Muscle layer of colon (tissue), 2 donors: ENCODE results near the gene TOB1.

Experiments used
- H3K27ac ChIP-seq: one replicate; pipeline ENCODE4 v1.7.0; 2013; ENCODE audit warnings: low read depth, mild to moderate bottlenecking, low read length, moderate library complexity
- H3K27me3 ChIP-seq, 2 donors: one replicate each; pipeline ENCODE4 v1.7.0; 2013; ENCODE audit warnings: low read length in 2 of 2, mild to moderate bottlenecking in 2 of 2; ENCODE audit not compliant: insufficient read depth in 2 of 2, control insufficient read depth in 1 of 2
- H3K36me3 ChIP-seq: one replicate; pipeline ENCODE4 v1.7.0; 2013; ENCODE audit warnings: mild to moderate bottlenecking, low read length; ENCODE audit not compliant: insufficient read depth
- H3K4me1 ChIP-seq: one replicate; pipeline ENCODE4 v1.7.0; 2013; ENCODE audit warnings: mild to moderate bottlenecking, low read length; ENCODE audit not compliant: insufficient read depth
- H3K4me3 ChIP-seq, 2 donors: one replicate each; pipeline ENCODE4 v1.7.0; 2013; ENCODE audit warnings: low read length in 2 of 2, low read depth in 1 of 2, mild to moderate bottlenecking in 1 of 2, moderate library complexity in 1 of 2
- H3K9ac ChIP-seq: one replicate; pipeline ENCODE4 v1.7.0; 2013; ENCODE audit warnings: low read length
- H3K9me3 ChIP-seq: one replicate; pipeline ENCODE4 v1.7.0; 2013; ENCODE audit warnings: mild to moderate bottlenecking, low read length
- donor health status: abdominal sarcoma.
- donor health status: Adenocarcinoma of cecum.

TOB1 gene

DNA sequence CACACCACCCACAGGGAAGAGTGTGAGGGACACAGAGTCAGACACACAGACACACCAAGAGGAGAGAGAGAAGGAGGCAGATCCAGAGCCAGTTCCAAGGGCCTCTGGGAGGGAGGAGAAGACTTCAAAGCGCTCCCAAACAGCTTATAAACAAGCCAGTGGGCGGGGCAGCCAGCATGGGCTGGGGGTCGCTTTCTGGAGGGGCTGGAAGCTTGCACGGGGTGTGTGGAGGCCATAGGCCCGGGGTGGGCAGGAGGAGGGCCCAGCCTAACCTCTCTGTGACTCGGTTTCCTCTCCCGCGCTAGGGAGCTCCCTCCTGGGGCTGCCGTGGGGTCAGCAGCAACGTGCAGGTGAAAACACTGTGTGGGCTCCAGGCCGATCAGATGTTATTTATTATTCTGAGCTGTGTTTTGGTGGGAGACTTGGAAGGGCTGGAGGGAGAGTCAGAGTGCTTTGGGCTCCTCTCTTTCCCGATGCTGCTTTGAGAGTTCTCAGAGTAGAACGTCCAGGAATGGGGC lies 33.2 kb downstream of the TOB1 start:
- H3K4me3 ChIP-seq: no peak overlapping the region
- no peaks in the 10 kb centered on the region for H3K9me3 ChIP-seq
- H3K36me3 ChIP-seq: no peaks in the 10 kb centered on the region
- H3K27ac ChIP-seq: no peak overlapping the region
- H3K4me1 ChIP-seq: no peaks in the 10 kb centered on the region
- H3K27me3 ChIP-seq: no peaks in the 10 kb centered on the region
- no peak overlapping the region for H3K9ac ChIP-seq

DNA sequence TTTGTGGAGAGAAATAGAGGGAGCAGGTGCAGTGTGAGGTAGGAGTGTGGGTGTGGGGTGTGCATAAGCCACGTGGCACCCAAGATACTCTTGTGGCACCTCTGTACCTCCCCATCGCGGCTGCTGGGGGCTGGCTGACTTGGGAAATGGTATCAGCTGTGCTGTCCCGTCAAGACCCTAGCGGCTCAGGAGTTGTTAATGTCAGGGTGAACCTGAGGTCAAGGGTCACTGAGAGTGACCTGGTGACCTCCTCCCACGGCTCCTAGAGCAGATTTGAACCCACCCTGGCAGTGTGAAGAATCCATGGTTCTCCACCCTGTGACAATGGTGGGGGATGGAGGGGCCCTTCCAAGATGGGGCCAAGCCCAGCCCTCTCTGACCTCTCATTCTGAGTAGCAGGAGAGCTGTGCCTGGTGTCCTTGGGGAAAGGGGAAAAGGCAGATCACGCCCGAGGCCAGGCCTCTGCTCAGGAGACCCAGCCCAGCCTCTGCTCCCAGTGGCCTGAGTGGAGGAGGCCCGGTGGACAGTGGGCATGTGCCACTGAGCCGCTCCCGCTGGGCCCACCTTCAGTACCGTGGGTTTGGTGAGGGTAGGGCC lies 33.8 kb downstream of the TOB1 start:
- Histone ChIP-seq H3K4me1 (no peaks in the 10 kb centered on the region), H3K9me3 (no peaks in the 10 kb centered on the region), H3K9ac (no peak overlapping the region), H3K27me3 (no peaks in the 10 kb centered on the region), H3K27ac (no peak overlapping the region), H3K36me3 (no peaks in the 10 kb centered on the region), H3K4me3 (no peak overlapping the region)

DNA sequence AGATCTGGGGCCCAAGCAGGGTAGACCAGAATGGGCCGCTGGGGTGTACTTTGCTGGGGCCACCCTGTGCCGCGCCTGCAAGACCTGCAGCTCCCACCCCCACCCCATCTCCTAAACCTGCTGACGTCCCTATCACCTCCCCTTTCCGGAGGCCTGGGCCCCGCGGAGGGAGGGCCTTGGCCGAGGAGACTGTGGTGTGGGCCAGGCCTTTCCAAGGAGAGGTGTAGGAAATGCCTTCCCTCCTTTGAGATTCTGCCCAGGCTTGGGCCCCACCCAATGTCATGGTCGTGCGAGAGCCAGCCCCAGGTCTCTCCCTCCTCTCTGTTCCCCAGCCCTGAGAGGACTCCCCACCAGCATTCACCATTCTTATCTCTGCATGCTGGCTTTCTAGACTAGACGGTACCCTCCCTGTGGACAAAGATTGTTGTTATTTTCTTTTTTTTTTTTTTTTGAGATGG lies 34.7 kb downstream of the TOB1 start:
- no peak overlapping the region for H3K9ac ChIP-seq
- no peaks in the 10 kb centered on the region for H3K4me1 ChIP-seq
- no peaks in the 10 kb centered on the region for H3K36me3 ChIP-seq
- H3K27me3 ChIP-seq: no peaks in the 10 kb centered on the region
- H3K9me3 ChIP-seq: no peaks in the 10 kb centered on the region
- H3K4me3 ChIP-seq: no peak overlapping the region
- H3K27ac ChIP-seq: no peak overlapping the region

DNA sequence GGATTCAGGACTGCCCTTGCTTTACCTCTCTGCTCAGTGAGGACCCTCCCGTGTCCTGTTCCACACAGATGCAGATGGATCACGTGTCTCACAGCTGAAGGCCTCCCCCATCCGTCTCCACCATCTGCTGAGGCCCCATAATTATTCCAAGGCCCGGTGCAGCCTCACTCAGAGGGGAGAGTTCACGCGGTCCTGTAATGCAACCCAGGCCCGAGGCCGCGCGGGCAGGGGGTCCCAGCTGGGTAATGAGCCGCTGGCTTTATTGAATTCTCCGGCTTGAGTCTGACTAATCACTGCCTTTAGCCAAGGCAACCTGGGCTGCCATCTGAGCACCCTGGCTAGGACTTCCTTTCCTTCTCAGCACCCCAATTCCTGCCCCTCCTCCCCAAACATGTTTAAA lies 35.2 kb downstream of the TOB1 start:
- H3K4me1 ChIP-seq: no peaks in the 10 kb centered on the region
- H3K36me3 ChIP-seq: no peaks in the 10 kb centered on the region
- H3K9ac ChIP-seq: no peak overlapping the region
- H3K9me3 ChIP-seq: no peaks in the 10 kb centered on the region
- H3K27me3 ChIP-seq: no peaks in the 10 kb centered on the region
- H3K4me3 ChIP-seq: no peak overlapping the region
- no peak overlapping the region for H3K27ac ChIP-seq

DNA sequence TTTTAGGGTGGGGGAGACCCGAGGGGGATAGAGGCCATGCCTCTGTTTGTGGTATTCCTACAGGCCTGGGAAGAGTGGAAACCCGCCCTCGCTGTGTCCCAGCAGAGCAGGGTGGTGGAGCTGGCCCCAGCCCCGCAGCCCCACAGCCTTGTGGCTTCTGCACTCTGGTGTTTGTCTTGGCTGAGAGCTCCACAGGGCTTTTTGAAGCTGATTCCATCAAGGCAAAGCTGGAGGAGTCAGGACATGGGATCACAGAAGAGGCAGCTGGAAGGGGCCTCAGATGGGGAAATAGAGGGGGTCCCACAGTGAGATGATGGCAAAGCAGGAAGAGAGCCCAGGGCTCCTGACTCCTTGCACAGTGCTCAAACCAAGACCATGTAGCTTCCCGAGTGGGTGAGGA lies 35.8 kb downstream of the TOB1 start:
- H3K4me1 ChIP-seq: no peaks in the 10 kb centered on the region
- H3K27ac ChIP-seq: no peak overlapping the region
- no peaks in the 10 kb centered on the region for H3K9me3 ChIP-seq

DNA sequence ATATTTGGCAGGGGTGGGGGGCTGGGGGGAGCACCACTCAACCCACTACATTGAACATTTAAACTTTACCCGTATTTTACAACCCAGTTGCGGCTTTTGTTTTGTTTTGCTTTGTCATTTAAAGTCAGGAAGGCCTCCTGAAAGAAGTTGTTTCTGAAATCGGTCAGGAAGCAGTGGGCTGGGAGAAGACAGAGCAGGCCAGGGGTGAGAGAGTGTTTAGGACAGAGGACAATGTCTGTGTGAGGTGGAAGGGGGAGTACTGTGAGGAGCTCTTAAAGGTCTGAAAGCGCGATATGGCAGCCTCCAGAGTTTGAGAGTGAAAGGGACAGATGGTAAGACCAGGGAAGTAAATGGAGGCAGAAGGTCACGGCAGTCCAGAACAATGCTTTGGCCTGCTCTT lies 36.8 kb downstream of the TOB1 start:
- H3K36me3 ChIP-seq: no peaks in the 10 kb centered on the region
- H3K27ac ChIP-seq: no peak overlapping the region
- H3K9ac ChIP-seq: no peak overlapping the region
- H3K4me3 ChIP-seq: no peak overlapping the region
- no peaks in the 10 kb centered on the region for H3K27me3 ChIP-seq
- H3K9me3 ChIP-seq: no peaks in the 10 kb centered on the region
- H3K4me1 ChIP-seq: no peaks in the 10 kb centered on the region

More for the DNA sequence above, 35.8 kb downstream of the TOB1 start:
- Histone ChIP-seq H3K27me3 (no peaks in the 10 kb centered on the region), H3K9ac (no peak overlapping the region), H3K36me3 (no peaks in the 10 kb centered on the region), H3K4me3 (no peak overlapping the region)

DNA sequence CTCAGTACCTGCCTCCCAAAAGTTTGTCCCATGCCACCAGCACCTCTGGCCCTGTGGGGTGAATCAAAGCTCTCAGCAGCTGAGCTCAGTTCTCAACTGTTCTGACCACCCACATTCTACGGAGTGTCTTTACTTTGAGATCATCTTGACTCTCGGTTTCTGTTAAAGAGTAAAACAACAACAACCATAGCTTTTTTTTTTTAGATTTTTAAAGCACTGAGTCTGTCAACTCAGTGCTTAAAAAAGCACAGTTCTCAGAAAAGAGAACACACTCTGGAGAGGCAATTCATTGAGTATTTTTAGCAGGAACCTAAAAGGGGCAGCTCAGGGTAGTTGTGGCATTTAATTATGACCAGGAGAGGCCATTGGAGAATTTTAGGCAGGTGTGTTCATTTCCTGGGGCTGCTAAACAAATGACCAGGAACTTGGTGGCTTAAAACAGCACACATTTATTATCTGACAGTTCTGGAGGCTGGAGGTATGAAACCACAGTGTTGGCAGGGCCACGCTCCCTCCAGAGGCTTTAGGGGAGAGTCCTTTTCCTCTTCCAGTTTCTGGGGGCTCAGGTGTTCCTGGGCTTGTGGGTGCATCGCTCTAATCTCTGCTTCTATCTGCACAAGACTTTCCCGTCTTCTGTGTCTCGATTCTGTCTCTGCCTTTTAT lies 37.5 kb downstream of the TOB1 start:
- no peak overlapping the region for H3K27ac ChIP-seq
- no peaks in the 10 kb centered on the region for H3K36me3 ChIP-seq
- no peak overlapping the region for H3K9ac ChIP-seq
- H3K4me3 ChIP-seq: no peak overlapping the region
- no peaks in the 10 kb centered on the region for H3K9me3 ChIP-seq
- H3K4me1 ChIP-seq: no peaks in the 10 kb centered on the region
- H3K27me3 ChIP-seq: no peaks in the 10 kb centered on the region

DNA sequence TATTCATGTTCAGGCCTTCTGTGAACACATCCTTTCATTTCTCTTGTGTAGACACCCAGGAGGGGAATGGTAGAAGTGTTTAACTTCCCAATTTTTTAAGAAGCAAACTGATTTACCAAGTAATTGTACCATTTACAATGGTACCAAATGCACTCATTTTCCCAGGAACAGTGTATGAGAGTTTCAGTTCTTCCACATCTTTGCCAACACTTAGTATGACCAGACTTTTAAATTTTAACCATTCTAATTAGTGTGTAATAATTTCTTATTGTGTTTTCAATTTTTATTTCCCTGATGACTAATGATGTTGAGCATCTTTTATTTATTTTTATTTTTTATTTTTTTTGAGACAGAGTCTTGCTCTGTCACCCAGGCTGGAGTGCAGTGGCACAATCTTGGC lies 41.0 kb downstream of the TOB1 start:
- H3K9ac ChIP-seq: no peak overlapping the region
- H3K9me3 ChIP-seq: no peaks in the 10 kb centered on the region

DNA sequence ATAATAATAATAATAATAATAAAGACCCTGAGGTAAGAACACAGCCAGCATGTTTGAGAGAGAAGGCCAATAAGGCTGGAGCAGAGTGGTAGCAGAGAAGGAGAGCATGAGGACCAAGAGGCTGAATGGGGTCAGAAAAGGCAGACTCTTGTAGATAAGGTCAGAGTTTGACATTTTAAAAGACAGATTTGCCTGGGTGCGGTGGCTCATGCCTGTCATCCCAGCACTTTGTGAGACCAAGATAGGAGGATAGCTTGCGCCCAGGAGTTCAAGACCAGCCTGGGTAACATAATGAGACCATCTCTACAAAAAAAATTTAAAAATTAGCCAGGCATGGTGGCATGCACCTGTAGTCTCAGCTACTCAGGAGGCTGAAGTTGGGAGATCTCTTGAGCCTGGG lies 41.7 kb downstream of the TOB1 start:
- Histone ChIP-seq H3K4me3 (no peak overlapping the region), H3K4me1 (no peaks in the 10 kb centered on the region), H3K9me3 (no peaks in the 10 kb centered on the region), H3K9ac (no peak overlapping the region), H3K36me3 (no peaks in the 10 kb centered on the region), H3K27me3 (no peaks in the 10 kb centered on the region), H3K27ac (no peak overlapping the region)

More for the DNA sequence above, 41.0 kb downstream of the TOB1 start:
- Histone ChIP-seq H3K4me1 (no peaks in the 10 kb centered on the region), H3K4me3 (no peak overlapping the region), H3K27me3 (no peaks in the 10 kb centered on the region), H3K36me3 (no peaks in the 10 kb centered on the region), H3K27ac (no peak overlapping the region)

DNA sequence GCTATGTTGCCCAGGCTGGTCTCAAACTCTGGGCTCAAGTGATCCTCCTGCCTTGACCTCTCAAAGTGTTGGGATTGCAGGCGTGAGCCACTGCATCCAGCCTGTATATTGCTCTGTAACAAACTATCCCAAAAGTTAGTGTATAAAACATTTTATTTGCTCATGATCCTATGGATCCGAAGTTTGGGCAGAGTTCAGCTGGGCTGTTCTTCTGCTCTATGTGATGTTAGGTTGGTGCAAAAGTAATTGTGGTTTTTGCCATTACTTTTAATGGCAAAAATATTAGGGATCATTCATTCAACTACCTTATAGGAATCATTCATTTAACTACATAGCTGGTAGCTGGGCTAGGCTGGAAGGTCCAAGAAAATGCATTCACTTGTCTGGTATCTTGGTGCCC lies 43.6 kb downstream of the TOB1 start:
- Histone ChIP-seq H3K27ac (no peak overlapping the region), H3K27me3 (no peaks in the 10 kb centered on the region), H3K9ac (no peak overlapping the region), H3K4me1 (no peaks in the 10 kb centered on the region), H3K9me3 (no peaks in the 10 kb centered on the region), H3K4me3 (no peak overlapping the region), H3K36me3 (no peaks in the 10 kb centered on the region)

DNA sequence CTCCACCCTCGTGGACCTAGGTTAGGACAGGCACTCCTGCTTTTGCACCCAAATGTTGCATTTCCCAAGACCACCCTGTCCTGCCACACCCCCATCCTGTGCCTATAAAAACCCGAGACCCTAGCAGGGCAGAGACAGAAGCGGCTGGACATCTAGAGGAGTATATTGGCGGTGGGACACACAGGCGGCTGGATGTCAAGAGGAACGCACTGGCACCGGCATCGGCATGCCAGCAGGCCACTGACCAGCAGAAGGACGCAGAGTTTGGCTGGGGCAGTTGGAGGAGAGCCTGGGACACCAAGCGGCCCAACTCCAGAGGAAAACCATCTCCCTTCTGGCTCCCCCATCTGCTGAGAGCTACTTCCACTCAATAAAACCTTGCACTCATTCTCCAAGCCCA lies 45.5 kb downstream of the TOB1 start:
- Histone ChIP-seq H3K4me1 (peaks cover 5% of the 10 kb centered on the region), H3K27ac (no peak overlapping the region), H3K9me3 (no peaks in the 10 kb centered on the region), H3K36me3 (no peaks in the 10 kb centered on the region), H3K27me3 (no peaks in the 10 kb centered on the region), H3K4me3 (no peak overlapping the region), H3K9ac (no peak overlapping the region)
